DND-41 (cell line): ENCODE data around the gene STAMBP.

ENCODE experiments used
- ATAC-seq: fragments of 200-7000 bp; cut with Tn5 transposase; 3 replicates; pipeline ENCODE4 v1.9.1; 2021; ENCODE audit warnings: low read depth; ENCODE audit not compliant: insufficient read depth
- DNase-seq: peaks from one replicate; pipeline ENCODE4 v3.0.0-alpha.2; 2020
- H2AFZ ChIP-seq: 2 replicates; pipeline ENCODE4 v1.6.0; 2012; ENCODE audit warnings: low read depth, low read length
- H3K27ac ChIP-seq: 2 replicates; pipeline ENCODE4 v1.5.1; 2012; ENCODE audit warnings: low read length, inconsistent platforms
- H3K27me3 ChIP-seq: fragments of 200-600 bp; sonication (generic); 2 replicates; pipeline ENCODE4 v1.6.0; 2012; ENCODE audit warnings: low read length, mild to moderate bottlenecking, inconsistent platforms; ENCODE audit not compliant: insufficient read depth, poor library complexity
- H3K36me3 ChIP-seq: 2 replicates; pipeline ENCODE4 v1.5.1; 2012; ENCODE audit warnings: low read length, inconsistent platforms; ENCODE audit not compliant: insufficient read depth
- H3K4me1 ChIP-seq: 2 replicates; pipeline ENCODE4 v1.5.1; 2012; ENCODE audit warnings: mild to moderate bottlenecking, low read length; ENCODE audit not compliant: insufficient read depth
- H3K4me2 ChIP-seq: 2 replicates; pipeline ENCODE4 v1.6.0; 2012; ENCODE audit warnings: mild to moderate bottlenecking, moderate library complexity, low read length, inconsistent platforms; ENCODE audit not compliant: insufficient read depth
- H3K4me3 ChIP-seq, 2 experiments: fragments of 200-600 bp in 1 of 2; shearing (Covaris generic) in 1 of 2; 2 replicates each; pipeline ENCODE4 v1.5.1; 2012 to 2016; ENCODE audit warnings: inconsistent platforms in 2 of 2, low read length in 2 of 2, mild to moderate bottlenecking in 2 of 2, low read depth in 1 of 2, moderate library complexity in 1 of 2
- H3K79me2 ChIP-seq: 2 replicates; pipeline ENCODE4 v1.6.0; 2012; ENCODE audit warnings: low read length, inconsistent platforms; ENCODE audit not compliant: insufficient read depth
- H3K9ac ChIP-seq: 2 replicates; pipeline ENCODE4 v1.6.0; 2012; ENCODE audit warnings: low read depth, mild to moderate bottlenecking, inconsistent platforms, low read length, moderate library complexity
- H3K9me3 ChIP-seq: 2 replicates; pipeline ENCODE4 v1.5.1; 2012; ENCODE audit warnings: low read length, moderate library complexity, mild to moderate bottlenecking, inconsistent platforms; ENCODE audit not compliant: insufficient read depth, severe bottlenecking
- H4K20me1 ChIP-seq: 2 replicates; pipeline ENCODE4 v1.6.0; 2012; ENCODE audit warnings: low read length; ENCODE audit not compliant: insufficient read depth
- CTCF ChIP-seq: IDR thresholded peaks from 2 replicates; pipeline ENCODE4 v1.5.1; 2012; ENCODE audit warnings: borderline replicate concordance, low read length, moderate library complexity, mild to moderate bottlenecking; ENCODE audit not compliant: poor library complexity, severe bottlenecking; ENCODE audit errors: extremely low read depth
- EZH2 ChIP-seq: IDR thresholded peaks from 3 replicates; pipeline ENCODE4 v1.6.1; 2012; ENCODE audit warnings: borderline replicate concordance, low read depth, mild to moderate bottlenecking, moderate library complexity, low read length, inconsistent platforms; ENCODE audit not compliant: severe bottlenecking

Gene STAMBP

GRCh38 chr2:73888388-73888787 lies 59.6 kb downstream of the STAMBP start:
- Histone ChIP-seq H3K4me1 (peaks cover 7% of the 10 kb centered on the region), H3K9me3 (no peaks in the 10 kb centered on the region), H3K27me3 (peaks cover 3% of the 10 kb centered on the region), H4K20me1 (no peaks in the 10 kb centered on the region), H3K4me2 (no peak overlapping the region), H3K79me2 (no peaks in the 10 kb centered on the region), H3K36me3 (no peaks in the 10 kb centered on the region), H3K4me3 (no peak overlapping the region), H2AFZ (peak overlapping the region; percentile 68), H3K27ac (no peak overlapping the region), H3K9ac (no peak overlapping the region)
- TF ChIP-seq CTCF (no peak), EZH2 (no peak)
- ATAC-seq, result no peak
- no peak for DNase-seq

- H3K27ac ChIP-seq, result no peak overlapping the region
- no peak overlapping the region for H3K4me3 ChIP-seq
- no peak for TF ChIP-seq EZH2
- no peak for TF ChIP-seq CTCF
- H3K9ac ChIP-seq, result no peak overlapping the region
- H3K36me3 ChIP-seq, result no peaks in the 10 kb centered on the region
- H3K79me2 ChIP-seq, result no peaks in the 10 kb centered on the region
- peaks cover 7% of the 10 kb centered on the region for H3K4me1 ChIP-seq
- peaks cover 3% of the 10 kb centered on the region for H3K27me3 ChIP-seq
- no peaks in the 10 kb centered on the region for H3K9me3 ChIP-seq
- no peak overlapping the region for H2AFZ ChIP-seq
- H3K4me2 ChIP-seq, result no peak overlapping the region
- DNase-seq (no peak), ATAC-seq (no peak)
- H4K20me1 ChIP-seq, result no peaks in the 10 kb centered on the region
Measured at GRCh38 chr2:73889206-73889605, 60.4 kb downstream of the STAMBP start.

GRCh38 chr2:73890301-73891092 lies 61.7 kb downstream of the STAMBP start:
- H3K79me2 ChIP-seq, result no peaks in the 10 kb centered on the region
- H3K36me3 ChIP-seq, result no peaks in the 10 kb centered on the region
- H3K27me3 ChIP-seq, result peaks cover 3% of the 10 kb centered on the region
- peaks cover 7% of the 10 kb centered on the region for H3K4me1 ChIP-seq
- H4K20me1 ChIP-seq, result no peaks in the 10 kb centered on the region
- no peak overlapping the region for H3K4me2 ChIP-seq
- 0 out of 2 replicates have a peak overlapping the region, but pooled peaks have one; percentile 12 for H2AFZ ChIP-seq
- H3K9ac ChIP-seq, result no peak overlapping the region
- no peak overlapping the region for H3K27ac ChIP-seq
- TF ChIP-seq EZH2, result no peak
- no peak for TF ChIP-seq CTCF
- DNase-seq (no peak), ATAC-seq (no peak)
- H3K4me3 ChIP-seq, result no peak overlapping the region
- no peaks in the 10 kb centered on the region for H3K9me3 ChIP-seq
